Testis (tissue), 3 donors: ENCODE data around the gene ALK. TPM values are rescaled to one million over a fixed set of nuclear protein-coding genes. Genes with fewer than 3 reads are reported as not detected.

Experiments used
- DNase-seq: peaks from one replicate; pipeline ENCODE4 v3.0.0-alpha.2; 2019
- H3K27ac ChIP-seq, 2 donors: fragments of 200-600 bp; sonication (generic); one replicate each; pipeline ENCODE4 v1.5.1; 2019
- H3K27me3 ChIP-seq: fragments of 200-600 bp; sonication (generic); one replicate; pipeline ENCODE4 v1.5.1; 2019
- H3K36me3 ChIP-seq: fragments of 200-600 bp; sonication (generic); one replicate; pipeline ENCODE4 v1.5.1; 2017; ENCODE audit warnings: low read depth; ENCODE audit errors: missing control alignments
- H3K4me1 ChIP-seq: fragments of 200-600 bp; sonication (generic); one replicate; pipeline ENCODE4 v1.5.1; 2019
- H3K4me3 ChIP-seq, 2 donors: fragments of 200-600 bp; sonication (generic); one replicate each; pipeline ENCODE4 v1.5.1; 2017 to 2019
- H3K9me3 ChIP-seq: fragments of 200-600 bp; sonication (generic); one replicate; pipeline ENCODE4 v1.5.1; 2017
- POLR2A ChIP-seq: fragments of 450-650 bp; IDR thresholded peaks from one replicate; pipeline ENCODE4 v1.6.1; 2017; ENCODE audit warnings: antibody characterized with exemption, mild to moderate bottlenecking, moderate library complexity
- WGBS, 2 donors: methylation state at CpG; one replicate each; pipeline ENCODE4 v1.1.5; 2018; 5-methylcytosine and 5-hydroxymethylcytosine counted together
- intact Hi-C: fragments of 100-400 bp; cut with DNase I; formaldehyde crosslinking; loops from one replicate; pipeline ENCODE4 v1.15.1; 2023; ENCODE audit warnings: low total_unique reads
- polyA plus RNA-seq: library from polyadenylated mRNA; stranded (reverse); fragments of 350-450 nt; fragmentation: Illumina TruSeq; extraction: RNeasy Lipid Tissue Mini Kit (QIAGEN cat#74804); gene quantifications from one replicate; pipeline ENCODE4 v1.2.3, GENCODE V29; 2014; ENCODE audit warnings: low read depth, low replicate concordance; ENCODE audit not compliant: insufficient read depth
- total RNA-seq, 2 donors: library from RNA; depleted of rRNA; stranded (reverse); fragments of >200 nt; gene quantifications; one replicate each; pipeline ENCODE4 v1.2.3, GENCODE V29; 2016
- TF ChIP-seq, protein P1 (sequence below), 3 experiments: fragments of 450-650 bp in 2 of 3; fragments of 200-600 bp in 1 of 3; sonication (generic) in 1 of 3; IDR thresholded peaks; one replicate each; pipeline ENCODE4 v1.5.1; 2016 to 2019; ENCODE audit warnings: antibody characterized with exemption in 3 of 3, mild to moderate bottlenecking in 2 of 3, moderate library complexity in 1 of 3

The ALK gene
- total and polyA plus RNA-seq, 3 donors from 2014 or later, result 2.1 to 3.8 (median 3.8) TPM

DNA sequence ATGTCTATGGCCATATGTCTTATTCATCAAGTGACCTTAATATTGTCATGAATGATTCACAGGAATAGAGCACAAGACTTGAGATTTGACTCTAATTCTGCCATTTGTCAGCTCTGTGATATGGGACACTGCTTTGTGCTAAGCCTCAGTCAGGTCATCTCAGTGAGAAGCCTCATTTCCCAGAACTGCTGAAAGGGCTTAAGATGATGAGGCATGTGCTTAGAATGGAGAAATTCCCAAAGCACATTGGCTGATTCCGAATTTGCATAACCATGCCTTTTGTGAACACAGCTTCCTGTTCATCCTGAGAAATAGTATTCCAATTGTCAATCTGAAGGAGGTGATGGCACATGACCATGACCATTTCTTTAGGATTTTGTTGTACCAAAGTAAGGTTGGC lies 218.1 kb downstream of the ALK start:
- no peak for DNase-seq
- no peak overlapping the region for H3K4me3 ChIP-seq
- no peaks in the 10 kb centered on the region for H3K4me1 ChIP-seq
- no peaks in the 10 kb centered on the region for H3K9me3 ChIP-seq
- intact Hi-C loops, result no loop called here
- WGBS, 2 donors, result 60 to 92% methylated on average over 1 of the region's 1 CpG
- no peaks in the 10 kb centered on the region for H3K27me3 ChIP-seq
- no peak for TF ChIP-seq POLR2A
- TF ChIP-seq, protein P1, sequence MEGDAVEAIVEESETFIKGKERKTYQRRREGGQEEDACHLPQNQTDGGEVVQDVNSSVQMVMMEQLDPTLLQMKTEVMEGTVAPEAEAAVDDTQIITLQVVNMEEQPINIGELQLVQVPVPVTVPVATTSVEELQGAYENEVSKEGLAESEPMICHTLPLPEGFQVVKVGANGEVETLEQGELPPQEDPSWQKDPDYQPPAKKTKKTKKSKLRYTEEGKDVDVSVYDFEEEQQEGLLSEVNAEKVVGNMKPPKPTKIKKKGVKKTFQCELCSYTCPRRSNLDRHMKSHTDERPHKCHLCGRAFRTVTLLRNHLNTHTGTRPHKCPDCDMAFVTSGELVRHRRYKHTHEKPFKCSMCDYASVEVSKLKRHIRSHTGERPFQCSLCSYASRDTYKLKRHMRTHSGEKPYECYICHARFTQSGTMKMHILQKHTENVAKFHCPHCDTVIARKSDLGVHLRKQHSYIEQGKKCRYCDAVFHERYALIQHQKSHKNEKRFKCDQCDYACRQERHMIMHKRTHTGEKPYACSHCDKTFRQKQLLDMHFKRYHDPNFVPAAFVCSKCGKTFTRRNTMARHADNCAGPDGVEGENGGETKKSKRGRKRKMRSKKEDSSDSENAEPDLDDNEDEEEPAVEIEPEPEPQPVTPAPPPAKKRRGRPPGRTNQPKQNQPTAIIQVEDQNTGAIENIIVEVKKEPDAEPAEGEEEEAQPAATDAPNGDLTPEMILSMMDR (IDR thresholded peaks at IDR 0.05), result no peak
- H3K27ac ChIP-seq, result no peak overlapping the region
- H3K36me3 ChIP-seq, result no peaks in the 10 kb centered on the region

DNA sequence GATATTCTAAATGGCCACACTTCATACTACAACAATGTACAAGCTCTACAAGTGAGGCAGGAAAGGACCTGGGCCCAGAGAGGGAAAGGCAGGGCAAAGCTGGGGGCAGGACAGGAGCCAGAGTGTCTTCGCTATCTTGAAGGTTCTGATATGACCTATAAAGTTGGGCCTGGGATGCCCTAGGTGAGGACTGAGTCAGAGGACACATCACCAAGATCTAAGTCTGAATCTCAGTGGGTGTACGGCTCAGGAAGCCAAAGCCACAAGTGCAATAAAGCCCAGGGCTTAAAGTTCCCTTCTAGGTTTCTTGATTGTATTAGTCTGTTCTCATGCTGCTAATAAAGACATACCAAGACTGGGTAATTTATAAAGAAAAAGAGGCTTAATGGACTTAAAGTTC lies 219.1 kb downstream of the ALK start:
- Histone ChIP-seq H3K9me3 (no peaks in the 10 kb centered on the region), H3K27me3 (no peaks in the 10 kb centered on the region), H3K4me3 (no peak overlapping the region), H3K36me3 (no peaks in the 10 kb centered on the region), H3K27ac (no peak overlapping the region), H3K4me1 (no peaks in the 10 kb centered on the region)
- 91 to 93% methylated on average over 2 of the region's 2 CpGs for WGBS, 2 donors
- intact Hi-C loops, result no loop called here
- DNase-seq, result no peak
- TF ChIP-seq, protein P1 (IDR thresholded peaks at IDR 0.05), result no peak
- TF ChIP-seq POLR2A, result no peak

DNA sequence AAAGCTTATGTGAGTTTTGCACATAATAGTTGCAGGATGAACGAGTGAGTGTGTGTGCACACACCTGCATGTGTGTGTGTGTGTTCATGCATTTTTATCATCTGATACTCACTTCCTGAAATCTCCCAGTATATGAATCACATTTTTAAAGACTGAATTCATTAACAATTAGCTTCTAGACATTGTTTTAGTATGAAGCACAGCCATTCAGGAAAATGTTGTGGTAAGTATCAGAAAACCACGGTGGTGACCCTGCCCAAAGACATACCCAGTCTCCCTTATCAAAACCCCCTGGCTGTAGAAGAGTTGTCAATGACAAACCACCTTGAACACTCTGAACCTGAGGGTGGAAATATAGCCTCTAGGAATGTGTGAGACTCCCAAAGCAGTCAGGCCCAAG lies 220.8 kb downstream of the ALK start:
- no peaks in the 10 kb centered on the region for H3K27me3 ChIP-seq
- no peak overlapping the region for H3K27ac ChIP-seq
- 88 to 95% methylated on average over 2 of the region's 2 CpGs for WGBS, 2 donors
- H3K4me1 ChIP-seq, result no peaks in the 10 kb centered on the region
- DNase-seq, result no peak
- intact Hi-C loops, result no loop called here
- TF ChIP-seq POLR2A, result no peak
- TF ChIP-seq, protein P1 (IDR thresholded peaks at IDR 0.05), result no peak
- no peaks in the 10 kb centered on the region for H3K9me3 ChIP-seq
- H3K36me3 ChIP-seq, result no peaks in the 10 kb centered on the region
- H3K4me3 ChIP-seq, result no peak overlapping the region

DNA sequence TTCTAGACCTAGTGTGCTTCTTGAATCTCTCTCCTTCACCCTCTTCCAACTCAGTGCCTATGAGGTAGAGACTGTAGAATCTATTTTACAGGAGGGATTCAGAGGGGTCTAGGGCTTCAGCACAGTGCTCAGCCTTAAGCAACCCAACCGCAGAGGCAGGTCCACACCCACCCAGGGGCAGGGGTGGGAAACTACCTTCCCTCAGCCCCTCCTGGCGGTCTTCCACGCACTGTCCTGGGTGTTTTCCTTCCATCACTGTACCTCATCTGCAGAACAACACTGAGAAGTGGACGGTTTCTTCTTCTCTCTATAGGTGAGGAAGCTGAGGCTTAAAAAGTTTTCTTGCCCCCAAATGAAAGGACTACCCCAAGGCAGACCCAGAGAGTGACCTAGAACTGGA lies 222.3 kb downstream of the ALK start:
- no peaks in the 10 kb centered on the region for H3K9me3 ChIP-seq
- 58 to 72% methylated on average over 4 of the region's 4 CpGs for WGBS, 2 donors
- no peak overlapping the region for H3K27ac ChIP-seq
- TF ChIP-seq, protein P1 (IDR thresholded peaks at IDR 0.05), result no peak
- no peak for TF ChIP-seq POLR2A
- H3K36me3 ChIP-seq, result no peaks in the 10 kb centered on the region
- DNase-seq, result no peak
- H3K27me3 ChIP-seq, result no peaks in the 10 kb centered on the region
- no peak overlapping the region for H3K4me3 ChIP-seq
- intact Hi-C loops, result no loop called here
- H3K4me1 ChIP-seq, result no peaks in the 10 kb centered on the region

DNA sequence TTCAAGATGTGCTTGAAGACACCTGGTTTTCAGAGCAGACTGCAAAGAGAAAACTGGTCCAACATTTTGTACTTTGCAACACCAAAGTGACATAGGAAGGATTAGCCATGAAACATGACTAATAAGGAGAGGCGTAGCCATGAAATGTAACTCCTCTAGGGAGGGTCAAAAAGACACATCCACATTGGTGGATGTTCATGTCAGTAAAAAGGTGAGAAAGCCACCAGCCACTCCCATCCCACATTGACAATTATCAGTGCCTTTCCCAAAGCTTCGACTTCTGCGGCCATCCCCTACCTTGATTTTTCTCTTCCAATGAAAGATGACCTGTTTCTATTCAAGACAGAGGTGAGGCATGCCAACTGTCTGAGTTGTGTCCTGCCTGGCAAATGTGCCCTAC lies 223.2 kb downstream of the ALK start:
- TF ChIP-seq POLR2A, result no peak
- TF ChIP-seq, protein P1 (IDR thresholded peaks at IDR 0.05), result no peak
- intact Hi-C loops, result no loop called here
- H3K27ac ChIP-seq, result no peak overlapping the region

More for the DNA sequence above, 223.2 kb downstream of the ALK start:
- no peaks in the 10 kb centered on the region for H3K27me3 ChIP-seq
- DNase-seq, result no peak
- H3K4me3 ChIP-seq, result no peak overlapping the region
- no peaks in the 10 kb centered on the region for H3K9me3 ChIP-seq
- 83 to 89% methylated on average over 3 of the region's 3 CpGs for WGBS, 2 donors
- no peaks in the 10 kb centered on the region for H3K36me3 ChIP-seq
- H3K4me1 ChIP-seq, result no peaks in the 10 kb centered on the region
